Ovary (tissue), 9 donors: ENCODE data around the gene ZNF180. TPM values are rescaled to one million over a fixed set of nuclear protein-coding genes. Genes with fewer than 3 reads are reported as not detected.

Experiments
- DNase-seq, 5 donors: peaks; one replicate each; pipeline ENCODE4 v3.0.0-alpha.2; 2019 to 2020
- H3K27ac ChIP-seq, 2 donors: fragments of 200-600 bp; one replicate each; pipeline versions ENCODE4 v1.5.1 to v1.8.0; 2019 to 2022
- H3K27me3 ChIP-seq: fragments of 200-600 bp; one replicate; pipeline ENCODE4 v1.8.0; 2022
- H3K36me3 ChIP-seq: fragments of 200-600 bp; sonication (generic); one replicate; pipeline ENCODE4 v1.5.1; 2019
- H3K4me1 ChIP-seq: one replicate; pipeline ENCODE4 v1.8.1; 2013; ENCODE audit warnings: mild to moderate bottlenecking, moderate library complexity; ENCODE audit not compliant: insufficient read depth
- H3K4me3 ChIP-seq: fragments of 200-600 bp; sonication (generic); one replicate; pipeline ENCODE4 v1.5.1; 2017
- H3K9me3 ChIP-seq, 2 donors: fragments of 200-600 bp in 1 of 2; sonication (generic) in 1 of 2; one replicate each; pipeline versions ENCODE4 v1.5.1 to v1.8.1; 2013 to 2019; ENCODE audit warnings: mild to moderate bottlenecking in 1 of 2, moderate library complexity in 1 of 2
- EP300 ChIP-seq: sonication (generic); formaldehyde crosslinking; IDR thresholded peaks from one replicate; pipeline ENCODE4 v1.6.1; 2017; ENCODE audit warnings: antibody characterized with exemption
- POLR2A ChIP-seq: fragments of 450-650 bp; IDR thresholded peaks from one replicate; pipeline ENCODE4 v1.6.1; 2017; ENCODE audit warnings: antibody characterized with exemption, mild to moderate bottlenecking, moderate library complexity
- WGBS, 3 donors: extraction: QIAGEN DNeasy Blood & Tissue Kit in 1 of 3; methylation state at CpG; one replicate each; pipeline versions ENCODE4 v1.1.5 to v1.1.7; 2013 to 2017; 5-methylcytosine and 5-hydroxymethylcytosine counted together
- intact Hi-C, 4 donors: fragments of 100-400 bp; cut with DNase I; formaldehyde crosslinking; loops; one replicate each; pipeline versions ENCODE4 v1.11.0 to v1.15.1; 2022 to 2023
- polyA plus RNA-seq, 2 donors: library from polyadenylated mRNA; stranded (reverse); fragments of 200-250 nt in 1 of 2; fragments of 350-450 nt in 1 of 2; fragmentation: Illumina TruSeq in 1 of 2; extraction: RNeasy Lipid Tissue Mini Kit (QIAGEN cat#74804) in 1 of 2; gene quantifications; one replicate each; pipeline ENCODE4 v1.2.3, GENCODE V29; 2013 to 2014
- total RNA-seq, 7 donors: library from RNA; depleted of rRNA in 2 of 7; stranded (reverse); fragments of >200 nt in 2 of 7; fragmentation: NEBNext Ultra II Directional in 3 of 7; extraction: Animal tissue kit (Norgen Biotek cat#: 25700) in 3 of 7; gene quantifications; one replicate each; pipeline versions ENCODE4 v1.1.0 to v1.2.4, GENCODE V29; 2016 to 2023
- TF ChIP-seq, protein P1 (sequence below), 3 donors: fragments of 450-650 bp in 2 of 3; fragments of 200-600 bp in 1 of 3; IDR thresholded peaks; one replicate each; pipeline versions ENCODE4 v1.5.1 to v1.8.0; 2016 to 2022; ENCODE audit warnings: antibody characterized with exemption in 3 of 3, mild to moderate bottlenecking in 1 of 3
- donor health status: DM: no; HTN: no; CAD: no; lungs with moderate emphysema.
- donor health status: DM: no; HTN: no; CAD: no.
- donor health status: Bipolar disorder and iron deficiency.
- donor health status: DM: yes; HTN: yes; CAD: no.
- donor health status: DM: no; HTN: no; CAD: no.
- donor health status: DM: yes; HTN: yes; CAD: no.

The ZNF180 gene
- total and polyA plus RNA-seq, 9 donors: 5.6 to 16.1 (median 9.7) TPM

- no peak for DNase-seq
- intact Hi-C loops: no loop called here
- H3K36me3 ChIP-seq: no peaks in the 10 kb centered on the region
- H3K27ac ChIP-seq: no peak overlapping the region
- WGBS, 3 donors: 75 to 84% (median 79%) methylated on average over 5 of the region's 5 CpGs
- TF ChIP-seq POLR2A: no peak
- no peak for TF ChIP-seq EP300
- TF ChIP-seq, protein P1, sequence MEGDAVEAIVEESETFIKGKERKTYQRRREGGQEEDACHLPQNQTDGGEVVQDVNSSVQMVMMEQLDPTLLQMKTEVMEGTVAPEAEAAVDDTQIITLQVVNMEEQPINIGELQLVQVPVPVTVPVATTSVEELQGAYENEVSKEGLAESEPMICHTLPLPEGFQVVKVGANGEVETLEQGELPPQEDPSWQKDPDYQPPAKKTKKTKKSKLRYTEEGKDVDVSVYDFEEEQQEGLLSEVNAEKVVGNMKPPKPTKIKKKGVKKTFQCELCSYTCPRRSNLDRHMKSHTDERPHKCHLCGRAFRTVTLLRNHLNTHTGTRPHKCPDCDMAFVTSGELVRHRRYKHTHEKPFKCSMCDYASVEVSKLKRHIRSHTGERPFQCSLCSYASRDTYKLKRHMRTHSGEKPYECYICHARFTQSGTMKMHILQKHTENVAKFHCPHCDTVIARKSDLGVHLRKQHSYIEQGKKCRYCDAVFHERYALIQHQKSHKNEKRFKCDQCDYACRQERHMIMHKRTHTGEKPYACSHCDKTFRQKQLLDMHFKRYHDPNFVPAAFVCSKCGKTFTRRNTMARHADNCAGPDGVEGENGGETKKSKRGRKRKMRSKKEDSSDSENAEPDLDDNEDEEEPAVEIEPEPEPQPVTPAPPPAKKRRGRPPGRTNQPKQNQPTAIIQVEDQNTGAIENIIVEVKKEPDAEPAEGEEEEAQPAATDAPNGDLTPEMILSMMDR (IDR thresholded peaks at IDR 0.05): no peak
- no peaks in the 10 kb centered on the region for H3K4me1 ChIP-seq
- H3K4me3 ChIP-seq: no peak overlapping the region
- no peaks in the 10 kb centered on the region for H3K9me3 ChIP-seq
- H3K27me3 ChIP-seq: no peaks in the 10 kb centered on the region
Measured at GRCh38 chr19:44532819-44533218, 32.5 kb upstream of the ZNF180 start.

- Histone ChIP-seq H3K27me3 (no peaks in the 10 kb centered on the region), H3K4me3 (no peak overlapping the region), H3K4me1 (no peaks in the 10 kb centered on the region), H3K27ac (no peak overlapping the region), H3K36me3 (no peaks in the 10 kb centered on the region), H3K9me3 (no peaks in the 10 kb centered on the region)
- DNase-seq: no peak
- TF ChIP-seq POLR2A: no peak
- no peak for TF ChIP-seq EP300
- TF ChIP-seq, protein P1 (IDR thresholded peaks at IDR 0.05): no peak
- intact Hi-C loops: no loop called here
- WGBS, 3 donors: 63 to 76% (median 67%) methylated on average over 6 of the region's 6 CpGs
Measured at GRCh38 chr19:44530777-44531176, 30.5 kb upstream of the ZNF180 start.

- no peak within 1 kb of the TSS for H3K27ac ChIP-seq
- H3K4me3 ChIP-seq: no peak within 1 kb of the TSS
- H3K9me3 ChIP-seq: no peaks in the 10 kb centered on the region
- TF ChIP-seq, protein P1 (IDR thresholded peaks at IDR 0.05): no peak
- no peak for TF ChIP-seq POLR2A
- no peak for TF ChIP-seq EP300
- no peaks in the 10 kb centered on the region for H3K4me1 ChIP-seq
- H3K27me3 ChIP-seq: no peaks in the 10 kb centered on the region
- no peaks in the 10 kb centered on the region for H3K36me3 ChIP-seq
- WGBS, 3 donors: 68 to 74% (median 69%) methylated on average over 9 of the region's 9 CpGs
- intact Hi-C loops: no loop called here
- DNase-seq: no peak
Measured at GRCh38 chr19:44529536-44529935, 29.2 kb upstream of the ZNF180 start, which contains the start of gene CEACAM20. Gene CEACAM20, minus strand, starts transcription at chr19:44529675. Its CDS starts 166 bp downstream, at chr19:44529509.

- no peak overlapping the region for H3K4me3 ChIP-seq
- no peaks in the 10 kb centered on the region for H3K4me1 ChIP-seq
- H3K27ac ChIP-seq: no peak overlapping the region
- DNase-seq: no peak
- intact Hi-C loops: no loop called here
- no peaks in the 10 kb centered on the region for H3K27me3 ChIP-seq
- WGBS, 3 donors: 75 to 85% (median 79%) methylated on average over 7 of the region's 7 CpGs
- no peaks in the 10 kb centered on the region for H3K9me3 ChIP-seq
- H3K36me3 ChIP-seq: no peaks in the 10 kb centered on the region
- TF ChIP-seq, protein P1 (IDR thresholded peaks at IDR 0.05): no peak
- TF ChIP-seq EP300 (no peak), POLR2A (no peak)
Measured at GRCh38 chr19:44527554-44527953, 27.2 kb upstream of the ZNF180 start.
